B cell (primary cell): ENCODE data around the gene SEC63. TPM values are rescaled to one million over a fixed set of nuclear protein-coding genes. Genes with fewer than 3 reads are reported as not detected.
"Not testable (repeated sequence)": the region's sequence is repeated elsewhere in the genome, so short reads cannot be mapped to it uniquely, and the experiment has no call there.

ENCODE experiments used
- ATAC-seq: fragments of 200-7000 bp; cut with Tn5 transposase; one replicate; pipeline ENCODE4 v1.10.0; 2021; ENCODE audit warnings: low read depth, mild to moderate bottlenecking, moderate number of reproducible peaks, moderate library complexity
- CTCF ChIA-PET: fragments of 350-600 bp; sonication (Branson Sonifier 250); formaldehyde crosslinking; loops from one replicate; lab custom pipeline; 2021; ENCODE audit warnings: antibody characterized with exemption, inconsistent platforms; lab: Charles Lee
- POLR2A ChIA-PET: fragments of 350-600 bp; sonication (Branson Sonifier 250); formaldehyde crosslinking; loops from one replicate; lab custom pipeline; 2021; ENCODE audit warnings: antibody characterized with exemption; lab: Charles Lee
- DNase-seq: peaks from one replicate; pipeline ENCODE4 v3.0.0; 2013
- H2AFZ ChIP-seq: 2 replicates; pipeline ENCODE4 v1.6.1; 2012; ENCODE audit warnings: mild to moderate bottlenecking, low read depth, low read length; ENCODE audit not compliant: insufficient read depth, poor library complexity, severe bottlenecking
- H3K27ac ChIP-seq, 2 donors: 1 replicate in 1 of 2; 2 replicates in 1 of 2; pipeline ENCODE4 v1.5.1; 2012 to 2013; ENCODE audit warnings: low read length in 2 of 2, mild to moderate bottlenecking in 2 of 2, moderate library complexity in 1 of 2
- H3K27me3 ChIP-seq, 4 experiments: fragments of 200-600 bp in 1 of 4; sonication (generic) in 1 of 4; replicated peaks in 1 of 4; 1 replicate in 2 of 4; 2 replicates in 2 of 4; pipeline versions ENCODE4 v1.6.1 to v1.7.0; 2013 to 2016; ENCODE audit warnings: low read length in 3 of 4, mild to moderate bottlenecking in 2 of 4, mixed read lengths in 1 of 4, moderate library complexity in 1 of 4; ENCODE audit not compliant: insufficient read depth in 4 of 4, control insufficient read depth in 3 of 4; ENCODE audit errors: control extremely low read depth in 1 of 4
- H3K36me3 ChIP-seq, 2 experiments: replicated peaks in 1 of 2; 1 replicate in 1 of 2; 2 replicates in 1 of 2; pipeline versions ENCODE4 v1.6.1 to v1.7.1; 2013; ENCODE audit warnings: low read length in 1 of 2; ENCODE audit not compliant: insufficient read depth in 2 of 2, control insufficient read depth in 1 of 2; ENCODE audit errors: control extremely low read depth in 1 of 2, extremely low read depth in 1 of 2
- H3K4me1 ChIP-seq, 2 donors: fragments of 200-600 bp in 1 of 2; sonication (generic) in 1 of 2; 1 replicate in 1 of 2; 2 replicates in 1 of 2; pipeline versions ENCODE4 v1.5.1 to v1.6.1; 2013 to 2017; ENCODE audit warnings: low read length in 2 of 2; ENCODE audit not compliant: control insufficient read depth in 2 of 2, insufficient read depth in 2 of 2
- H3K4me2 ChIP-seq: replicated peaks from 2 replicates; pipeline ENCODE3; 2012; ENCODE audit warnings: mild to moderate bottlenecking, low read depth, low read length; ENCODE audit not compliant: poor library complexity, severe bottlenecking
- H3K4me3 ChIP-seq, 5 experiments: fragments of 200-600 bp in 1 of 5; sonication (generic) in 1 of 5; 1 replicate in 3 of 5; 2 replicates in 2 of 5; pipeline versions ENCODE4 v1.5.1 to v1.7.0; 2011 to 2016; ENCODE audit warnings: low read length in 4 of 5, mild to moderate bottlenecking in 4 of 5, low read depth in 2 of 5, control low read depth in 1 of 5, moderate library complexity in 1 of 5; ENCODE audit not compliant: insufficient read depth in 1 of 5; ENCODE audit errors: control extremely low read depth in 1 of 5, extremely low read depth in 1 of 5
- H3K79me2 ChIP-seq: fragments of 200-600 bp; sonication (generic); one replicate; pipeline ENCODE4 v1.6.0; 2016; ENCODE audit warnings: low read length; ENCODE audit not compliant: control insufficient read depth, insufficient read depth
- H3K9ac ChIP-seq: fragments of 200-600 bp; sonication (generic); 2 replicates; pipeline ENCODE4 v1.6.1; 2017; ENCODE audit warnings: mild to moderate bottlenecking, low read length, moderate library complexity
- H3K9me3 ChIP-seq, 3 donors: one replicate each; pipeline versions ENCODE4 v1.6.1 to v1.7.1; 2013; ENCODE audit warnings: low read length in 2 of 3; ENCODE audit not compliant: control insufficient read depth in 2 of 3, insufficient read depth in 1 of 3; ENCODE audit errors: control extremely low read depth in 1 of 3
- H4K20me1 ChIP-seq: 2 replicates; pipeline ENCODE4 v1.6.0; 2012; ENCODE audit warnings: mild to moderate bottlenecking, low read length; ENCODE audit not compliant: insufficient read depth, control insufficient read depth, poor library complexity, severe bottlenecking
- H3K27ac Mint-ChIP-seq: one replicate; pipeline ENCODE4 v1.8.0; 2021; ENCODE audit warnings: mixed read lengths
- H3K27me3 Mint-ChIP-seq: one replicate; pipeline ENCODE4 v1.8.0; 2021; ENCODE audit warnings: mixed read lengths
- H3K4me1 Mint-ChIP-seq: one replicate; pipeline ENCODE4 v1.8.0; 2021; ENCODE audit warnings: mixed read lengths
- H3K4me3 Mint-ChIP-seq: one replicate; pipeline ENCODE4 v1.8.0; 2021; ENCODE audit warnings: mixed read lengths
- H3K9me3 Mint-ChIP-seq: one replicate; pipeline ENCODE4 v1.8.0; 2022; ENCODE audit warnings: mixed read lengths; ENCODE audit not compliant: insufficient read depth
- CTCF ChIP-seq: fragments of 200-600 bp; IDR thresholded peaks from one replicate; pipeline ENCODE4 v1.8.0; 2022; ENCODE audit warnings: antibody characterized with exemption, mild to moderate bottlenecking
- EZH2 ChIP-seq: IDR thresholded peaks from 2 replicates; pipeline ENCODE4 v1.6.1; 2012; ENCODE audit warnings: borderline replicate concordance, low read depth, mild to moderate bottlenecking, moderate library complexity, low read length; ENCODE audit not compliant: insufficient read depth, poor library complexity, severe bottlenecking
- WGBS: methylation state at CpG from one replicate; pipeline ENCODE4 v1.1.5; 2013; ENCODE audit warnings: missing lambda C conversion rate; ENCODE audit not compliant: insufficient coverage; 5-methylcytosine and 5-hydroxymethylcytosine counted together
- intact Hi-C: fragments of 100-400 bp; cut with micrococcal nuclease; formaldehyde crosslinking; loops from one replicate; pipeline ENCODE4 v1.10.0; 2022
- polyA plus RNA-seq: library from polyadenylated mRNA; depleted of rRNA; stranded (reverse); fragments of >200 nt; gene quantifications from 2 replicates; pipeline ENCODE4 v1.2.3, GENCODE V29; 2012
- total RNA-seq, 2 donors: library from RNA; stranded (reverse); fragments of 120-200 nt in 1 of 2; gene quantifications; 1 replicate in 1 of 2; 2 replicates in 1 of 2; pipeline versions ENCODE4 v1.2.3 to v1.2.4, GENCODE V29; 2013 to 2022

The SEC63 gene
- total and polyA plus RNA-seq, 2 donors (not counting 1 experiment from before 2014, with no cell fraction given): 12.5 to 79.5 TPM

- no peak overlapping the region for H3K4me3 Mint-ChIP-seq
Observed at GRCh38 chr6:108001696-108002231, 43.8 kb upstream of the SEC63 start.

GRCh38 chr6:108000259-108000658 lies 42.3 kb upstream of the SEC63 start:
- WGBS: 91% methylated on average over 3 of the region's 5 CpGs
- not testable (repeated sequence) for H3K27ac Mint-ChIP-seq

More at GRCh38 chr6:108001696-108002231, 43.8 kb upstream of the SEC63 start:
- no peaks in the 10 kb centered on the region for H3K4me1 ChIP-seq
- Mint-ChIP-seq H3K4me1 (peaks cover 3% of the 10 kb centered on the region), H3K9me3 (no peaks in the 10 kb centered on the region), H3K27ac (no peak overlapping the region), H3K27me3 (peaks cover 3% of the 10 kb centered on the region)
- no peaks in the 10 kb centered on the region for H3K36me3 ChIP-seq
- no peaks in the 10 kb centered on the region for H3K79me2 ChIP-seq
- no peak overlapping the region for H3K9ac ChIP-seq
- CTCF ChIA-PET: no interaction called here
- TF ChIP-seq EZH2: no peak
- no peak for TF ChIP-seq CTCF
- no peak for DNase-seq
- POLR2A ChIA-PET: no interaction called here
- H4K20me1 ChIP-seq: no peaks in the 10 kb centered on the region
- H3K4me2 ChIP-seq: no peak overlapping the region
- no peak overlapping the region for H3K27ac ChIP-seq
- WGBS: 92% methylated on average over 2 of the region's 7 CpGs
- intact Hi-C loops: no loop called here
- H3K9me3 ChIP-seq: no peaks in the 10 kb centered on the region
- H3K27me3 ChIP-seq: peaks cover 0 to 3% (median 0%) of the 10 kb centered on the region in 4 experiments
- H3K4me3 ChIP-seq: no peak overlapping the region
- no peak overlapping the region for H2AFZ ChIP-seq
- ATAC-seq: no peak

More at GRCh38 chr6:108000259-108000658, 42.3 kb upstream of the SEC63 start:
- H3K9ac ChIP-seq, DNase-seq, H3K9me3 Mint-ChIP-seq, H3K27ac ChIP-seq, H3K9me3 ChIP-seq, H3K4me2 ChIP-seq, POLR2A ChIA-PET, H3K4me1 ChIP-seq, H2AFZ ChIP-seq, H3K27me3 ChIP-seq, H3K4me3 ChIP-seq, ATAC-seq, H3K36me3 ChIP-seq, H3K4me3 Mint-ChIP-seq, H3K79me2 ChIP-seq, intact Hi-C loops, H3K4me1 Mint-ChIP-seq, H3K27me3 Mint-ChIP-seq, H4K20me1 ChIP-seq: not testable (repeated sequence)
- CTCF ChIA-PET: interaction anchor here (0.5 kb wide), 1 partner anchor 1561 kb away, joined by 3 read pairs; no protein-coding TSS in a partner anchor
